HL-60/S4 treated with retinoic acid at 250 ng/mL for 4 days and 3 days (cell line): ENCODE measurements around the gene SEC61B.

ENCODE experiments used
- in situ Hi-C: fragments of 300-500 bp; cut with MboI; formaldehyde crosslinking; loops from 2 replicates; pipeline ENCODE4 v1.7.0; 2022; ENCODE audit warnings: low sequenced_read_pairs

Gene SEC61B

DNA sequence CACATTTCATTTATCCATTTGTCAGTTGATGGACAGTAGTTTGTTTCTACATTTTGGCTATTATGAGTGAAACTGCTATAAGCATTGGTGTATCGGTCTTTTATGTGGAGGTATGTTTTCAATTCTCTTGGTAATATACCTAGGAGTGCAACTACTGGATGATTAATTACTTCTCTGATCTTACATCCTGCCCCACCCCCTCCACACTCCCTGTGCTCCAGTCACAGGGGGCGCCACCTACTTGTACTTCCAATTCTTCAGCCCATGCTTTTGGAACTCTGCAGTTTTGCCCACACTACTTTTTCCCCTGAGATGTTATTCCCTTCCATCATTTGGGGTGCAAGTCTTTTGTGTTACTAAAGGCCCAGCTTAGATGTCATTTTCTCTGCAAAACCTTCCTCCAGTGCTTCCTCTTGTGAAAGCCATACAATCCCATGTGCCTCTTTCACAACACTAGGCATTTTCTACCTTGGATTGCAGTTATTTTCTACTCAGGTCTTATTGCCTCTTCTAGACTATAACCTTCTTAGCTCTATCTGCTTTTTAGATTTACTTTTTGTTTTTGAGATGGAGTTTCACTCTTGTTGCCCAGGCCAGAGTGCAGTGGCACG, 42.1 kb downstream of the SEC61B start:
- in situ Hi-C loops = loop anchor here (25.0 kb wide), 1 partner anchor 748 kb away; no protein-coding TSS in a partner anchor

DNA sequence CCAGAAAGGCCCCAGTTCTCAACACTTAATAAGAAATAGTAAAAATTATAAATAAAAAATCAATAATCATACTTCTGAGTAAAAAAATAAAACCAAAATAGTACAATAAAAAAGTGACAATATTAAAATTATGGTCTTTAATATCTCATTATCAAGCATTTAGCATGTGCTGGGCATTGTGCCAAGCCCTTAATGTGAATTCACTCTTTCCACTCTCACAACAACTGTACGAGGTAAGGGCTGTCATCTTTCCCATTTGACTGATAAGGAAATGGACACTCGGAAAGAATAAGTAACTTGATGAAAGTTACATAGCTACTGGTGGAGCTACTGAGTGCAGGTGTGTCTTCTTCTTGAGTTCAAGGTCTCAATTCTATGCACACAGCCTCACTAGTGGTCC, 43.6 kb downstream of the SEC61B start:
- in situ Hi-C loops = loop anchor here (25.0 kb wide), 1 partner anchor 747 kb away; no protein-coding TSS in a partner anchor

DNA sequence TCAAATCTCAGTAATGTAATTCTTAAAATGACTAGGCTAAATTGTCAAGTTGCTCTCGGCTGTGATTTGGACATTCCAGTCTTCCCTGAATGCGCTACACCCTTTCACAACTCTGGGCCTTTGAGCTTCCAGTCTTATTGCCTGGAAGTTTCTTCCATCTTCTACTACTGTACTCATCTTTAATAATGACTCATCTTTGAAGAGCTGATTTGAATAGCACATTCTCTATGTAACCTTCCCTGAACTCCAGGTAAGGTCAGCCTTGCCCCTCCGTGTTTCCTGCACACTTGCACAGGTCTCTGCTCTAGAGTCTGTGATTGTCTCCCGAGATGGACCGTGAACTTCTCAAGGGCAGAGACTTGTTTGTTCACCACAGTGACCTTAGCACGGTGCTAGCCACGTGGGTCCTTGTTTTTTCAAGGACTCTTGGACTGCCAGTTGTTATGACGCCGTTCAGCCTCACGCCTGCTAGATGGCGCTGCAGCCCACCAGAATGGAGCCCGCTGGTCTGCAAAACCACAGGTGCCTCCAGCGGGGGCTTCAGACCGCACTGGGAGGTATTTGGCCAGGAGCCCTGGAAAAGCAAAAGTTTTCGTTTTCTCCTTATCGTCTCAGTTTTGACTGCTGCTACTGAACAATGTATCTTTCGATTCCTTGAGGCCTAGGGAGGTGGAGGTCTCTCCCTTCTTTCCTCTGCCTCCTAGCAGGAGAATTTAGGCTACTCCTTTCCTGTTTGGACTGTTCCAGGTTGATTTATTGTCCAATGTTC, 44.4 kb downstream of the SEC61B start:
- in situ Hi-C loops = loop anchor here (25.0 kb wide), 1 partner anchor 746 kb away; no protein-coding TSS in a partner anchor

DNA sequence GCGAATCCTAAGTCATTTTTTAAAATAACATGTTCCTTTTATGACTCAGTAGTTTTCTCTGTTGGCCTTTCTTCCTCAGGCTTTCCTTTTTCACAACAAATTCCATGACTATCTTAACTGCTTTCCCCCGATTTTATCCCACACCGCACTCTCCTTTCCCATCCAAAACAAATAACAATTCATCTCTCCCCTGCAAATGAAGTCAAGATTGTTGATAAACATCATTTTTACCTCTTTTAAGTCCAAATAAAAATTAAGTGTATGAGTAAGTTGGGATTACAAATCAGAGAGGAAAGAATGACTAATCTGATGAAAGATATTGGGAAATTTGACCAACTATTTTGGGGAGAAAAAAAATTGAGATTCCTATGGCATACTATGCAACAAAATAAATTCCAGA, 47.3 kb downstream of the SEC61B start:
- in situ Hi-C loops = loop anchor here (25.0 kb wide), 1 partner anchor 743 kb away; no protein-coding TSS in a partner anchor

GRCh38 chr9:99270491-99270890, 48.4 kb downstream of the SEC61B start:
- in situ Hi-C loops = loop anchor here (25.0 kb wide), 1 partner anchor 742 kb away; no protein-coding TSS in a partner anchor

GRCh38 chr9:99272836-99273235, 50.8 kb downstream of the SEC61B start:
- in situ Hi-C loops = loop anchor here (25.0 kb wide), 1 partner anchor 739 kb away; no protein-coding TSS in a partner anchor

- in situ Hi-C loops = loop anchor here (25.0 kb wide), 1 partner anchor 738 kb away; no protein-coding TSS in a partner anchor
These were observed 51.9 kb downstream of the SEC61B start for GRCh38 chr9:99274016-99274415.

GRCh38 chr9:99274495-99274894, 52.4 kb downstream of the SEC61B start:
- in situ Hi-C loops = loop anchor here (25.0 kb wide), 1 partner anchor 738 kb away; no protein-coding TSS in a partner anchor
